Neural cell (in vitro differentiated cells): ENCODE data around the gene WDR70.
"Not testable (repeated sequence)": the region's sequence is repeated elsewhere in the genome, so short reads cannot be mapped to it uniquely, and the experiment has no call there.

Experiments used
- CTCF ChIP-seq: fragments of 450-650 bp; IDR thresholded peaks from 2 replicates; pipeline ENCODE4 v1.5.1; 2014; ENCODE audit warnings: antibody characterized with exemption, mild to moderate bottlenecking, moderate library complexity; ENCODE audit not compliant: poor library complexity, severe bottlenecking
- EP300 ChIP-seq: fragments of 450-650 bp; conservative IDR thresholded peaks from 2 replicates; pipeline ENCODE4 v1.6.1; 2014; ENCODE audit warnings: antibody characterized with exemption, mild to moderate bottlenecking, moderate library complexity; ENCODE audit not compliant: poor library complexity, severe bottlenecking
- EZH2 ChIP-seq: fragments of 200-600, 300-800 bp; shearing (Covaris generic), sonication (generic); IDR thresholded peaks from 2 replicates; pipeline ENCODE4 v1.6.1; 2014; ENCODE audit warnings: antibody characterized with exemption, low read length, borderline replicate concordance, mild to moderate bottlenecking; ENCODE audit not compliant: insufficient read depth, poor library complexity, severe bottlenecking
- MXI1 ChIP-seq: fragments of 450-650 bp; conservative IDR thresholded peaks from 2 replicates; pipeline ENCODE4 v1.6.1; 2014; ENCODE audit warnings: antibody characterized with exemption, mild to moderate bottlenecking; ENCODE audit not compliant: poor library complexity, severe bottlenecking
- POLR2AphosphoS5 ChIP-seq: IDR thresholded peaks from 2 replicates; pipeline ENCODE4 v1.6.1; 2012
- RAD21 ChIP-seq: fragments of 450-650 bp; conservative IDR thresholded peaks from 2 replicates; pipeline ENCODE4 v1.6.1; 2014; ENCODE audit warnings: antibody characterized with exemption, mild to moderate bottlenecking, moderate library complexity
- REST ChIP-seq: IDR thresholded peaks from 2 replicates; pipeline ENCODE4 v1.6.1; 2012; ENCODE audit warnings: borderline replicate concordance
- SMC3 ChIP-seq: fragments of 450-650 bp; conservative IDR thresholded peaks from 2 replicates; pipeline ENCODE4 v1.6.1; 2014; ENCODE audit warnings: antibody characterized with exemption, mild to moderate bottlenecking, moderate library complexity; ENCODE audit not compliant: poor library complexity
- TAF1 ChIP-seq: IDR thresholded peaks from 2 replicates; pipeline ENCODE4 v1.6.1; 2012; ENCODE audit warnings: low read depth

GRCh38 chr5:37464581-37464980 is 85.5 kb downstream of the WDR70 start:
- not testable (repeated sequence) for TF ChIP-seq CTCF, POLR2AphosphoS5, EZH2, REST, MXI1, EP300, SMC3, RAD21, TAF1
